22Rv1 (cell line): Measurements from ENCODE around the gene HS6ST2.

Source experiments
- CTCF ChIP-seq: fragments of 450-650 bp; IDR thresholded peaks from 2 replicates; pipeline ENCODE4 v1.5.1; 2017; ENCODE audit warnings: mild to moderate bottlenecking
- ZFX ChIP-seq: fragments of 450-650 bp; IDR thresholded peaks from 2 replicates; pipeline ENCODE4 v1.6.1; 2017; ENCODE audit warnings: antibody characterized with exemption, borderline replicate concordance

- no peak for TF ChIP-seq CTCF
- no peak for TF ChIP-seq ZFX
These were observed 226.2 kb downstream of the HS6ST2 start for GRCh38 chrX:132732236-132732635.
